A549 (cell line): ENCODE results near the gene TMTC2.

ENCODE experiments used
- CHD4 ChIP-seq: fragments of 200-600 bp; sonication (generic); IDR thresholded peaks from 2 replicates; pipeline ENCODE4 v1.6.1; 2016; ENCODE audit warnings: antibody characterized with exemption, mild to moderate bottlenecking, borderline replicate concordance
- EP300 ChIP-seq, 2 experiments: fragments of >200 bp; sonication (Bioruptor Twin); formaldehyde crosslinking; IDR thresholded peaks; 2 replicates in 1 of 2; 3 replicates in 1 of 2; pipeline ENCODE4 v1.6.1; 2016 to 2017
- FOSL2 ChIP-seq, 2 experiments: fragments of 450-650 bp in 1 of 2; fragments of >200 bp in 1 of 2; sonication (Bioruptor Twin) in 1 of 2; formaldehyde crosslinking; IDR thresholded peaks; 2 replicates each; pipeline versions ENCODE4 v1.5.0 to v1.6.1; 2016 to 2020; ENCODE audit warnings: mild to moderate bottlenecking in 1 of 2, moderate library complexity in 1 of 2
- KDM5A ChIP-seq: fragments of 200-600 bp; sonication (generic); IDR thresholded peaks from 2 replicates; pipeline ENCODE4 v1.6.1; 2016; ENCODE audit warnings: antibody characterized with exemption, mild to moderate bottlenecking
- POLR2A ChIP-seq: IDR thresholded peaks from 2 replicates; pipeline ENCODE4 v1.6.1; 2012; ENCODE audit warnings: mild to moderate bottlenecking, low read length
- RAD21 ChIP-seq, 2 experiments: fragments of >200 bp in 1 of 2; sonication (Bioruptor Twin) in 1 of 2; formaldehyde crosslinking in 1 of 2; IDR thresholded peaks in 1 of 2; conservative IDR thresholded peaks in 1 of 2; 2 replicates in 1 of 2; 3 replicates in 1 of 2; pipeline ENCODE4 v1.6.1; 2012 to 2018; ENCODE audit warnings: inconsistent platforms in 1 of 2
- RNF2 ChIP-seq: fragments of 200-600 bp; sonication (generic); IDR thresholded peaks from 2 replicates; pipeline ENCODE4 v1.6.1; 2016; ENCODE audit warnings: low read depth, mild to moderate bottlenecking, antibody characterized with exemption, moderate library complexity, borderline replicate concordance
- SMC3 ChIP-seq: fragments of >200 bp; sonication (Bioruptor Twin); formaldehyde crosslinking; IDR thresholded peaks from 3 replicates; pipeline ENCODE4 v1.6.1; 2018; ENCODE audit warnings: inconsistent platforms
- TF ChIP-seq, protein P1 (sequence below): fragments of >200 bp; sonication (Bioruptor Twin); formaldehyde crosslinking; IDR thresholded peaks from 3 replicates; pipeline ENCODE4 v1.5.1; 2016
- TF ChIP-seq, protein P2 (sequence below): fragments of 450-650 bp; IDR thresholded peaks from 2 replicates; pipeline ENCODE4 v1.6.1; 2014; ENCODE audit warnings: antibody characterized with exemption
- TF ChIP-seq, protein P3 (sequence below): fragments of 200-600 bp; sonication (generic); IDR thresholded peaks from 2 replicates; pipeline ENCODE4 v1.6.1; 2016; ENCODE audit warnings: antibody characterized with exemption, mild to moderate bottlenecking, moderate library complexity

DNA sequence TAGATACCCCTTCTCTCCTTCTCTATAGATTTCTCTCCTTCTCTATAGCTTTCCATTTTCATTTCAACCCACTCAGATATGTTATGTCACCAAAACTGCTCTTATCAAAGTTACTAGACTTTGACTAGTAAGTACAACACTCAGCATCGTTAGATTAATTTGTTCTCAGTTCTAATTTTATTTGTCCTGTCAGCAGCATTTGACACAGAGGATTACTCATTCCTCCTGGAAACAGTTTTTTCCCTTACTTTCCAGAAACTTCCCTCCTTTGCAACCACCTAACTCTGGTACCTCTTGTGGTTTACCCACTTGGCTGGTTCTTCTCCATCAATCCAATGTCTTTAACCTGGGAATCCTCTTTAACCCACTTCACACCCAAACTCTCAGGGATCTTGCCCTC, 423.7 kb downstream of the TMTC2 start:
- TF ChIP-seq, protein P1, sequence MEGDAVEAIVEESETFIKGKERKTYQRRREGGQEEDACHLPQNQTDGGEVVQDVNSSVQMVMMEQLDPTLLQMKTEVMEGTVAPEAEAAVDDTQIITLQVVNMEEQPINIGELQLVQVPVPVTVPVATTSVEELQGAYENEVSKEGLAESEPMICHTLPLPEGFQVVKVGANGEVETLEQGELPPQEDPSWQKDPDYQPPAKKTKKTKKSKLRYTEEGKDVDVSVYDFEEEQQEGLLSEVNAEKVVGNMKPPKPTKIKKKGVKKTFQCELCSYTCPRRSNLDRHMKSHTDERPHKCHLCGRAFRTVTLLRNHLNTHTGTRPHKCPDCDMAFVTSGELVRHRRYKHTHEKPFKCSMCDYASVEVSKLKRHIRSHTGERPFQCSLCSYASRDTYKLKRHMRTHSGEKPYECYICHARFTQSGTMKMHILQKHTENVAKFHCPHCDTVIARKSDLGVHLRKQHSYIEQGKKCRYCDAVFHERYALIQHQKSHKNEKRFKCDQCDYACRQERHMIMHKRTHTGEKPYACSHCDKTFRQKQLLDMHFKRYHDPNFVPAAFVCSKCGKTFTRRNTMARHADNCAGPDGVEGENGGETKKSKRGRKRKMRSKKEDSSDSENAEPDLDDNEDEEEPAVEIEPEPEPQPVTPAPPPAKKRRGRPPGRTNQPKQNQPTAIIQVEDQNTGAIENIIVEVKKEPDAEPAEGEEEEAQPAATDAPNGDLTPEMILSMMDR = no peak
- TF ChIP-seq FOSL2 (IDR thresholded peaks at IDR 0.05) (no peak), FOSL2 (CRISPR knock-in tag; IDR thresholded peaks at IDR 0.05) (no peak), POLR2A (no peak), RNF2 (no peak), EP300 (IDR thresholded peaks at IDR 0.05) (no peak), SMC3 (no peak), KDM5A (no peak), CHD4 (no peak), RAD21 (conservative IDR thresholded peaks at IDR 0.05 in 1 of 2, IDR thresholded peaks at IDR 0.05 in 1 of 2) (no peak)
- TF ChIP-seq, protein P2, sequence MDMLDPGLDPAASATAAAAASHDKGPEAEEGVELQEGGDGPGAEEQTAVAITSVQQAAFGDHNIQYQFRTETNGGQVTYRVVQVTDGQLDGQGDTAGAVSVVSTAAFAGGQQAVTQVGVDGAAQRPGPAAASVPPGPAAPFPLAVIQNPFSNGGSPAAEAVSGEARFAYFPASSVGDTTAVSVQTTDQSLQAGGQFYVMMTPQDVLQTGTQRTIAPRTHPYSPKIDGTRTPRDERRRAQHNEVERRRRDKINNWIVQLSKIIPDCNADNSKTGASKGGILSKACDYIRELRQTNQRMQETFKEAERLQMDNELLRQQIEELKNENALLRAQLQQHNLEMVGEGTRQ = no peak
- TF ChIP-seq, protein P3, sequence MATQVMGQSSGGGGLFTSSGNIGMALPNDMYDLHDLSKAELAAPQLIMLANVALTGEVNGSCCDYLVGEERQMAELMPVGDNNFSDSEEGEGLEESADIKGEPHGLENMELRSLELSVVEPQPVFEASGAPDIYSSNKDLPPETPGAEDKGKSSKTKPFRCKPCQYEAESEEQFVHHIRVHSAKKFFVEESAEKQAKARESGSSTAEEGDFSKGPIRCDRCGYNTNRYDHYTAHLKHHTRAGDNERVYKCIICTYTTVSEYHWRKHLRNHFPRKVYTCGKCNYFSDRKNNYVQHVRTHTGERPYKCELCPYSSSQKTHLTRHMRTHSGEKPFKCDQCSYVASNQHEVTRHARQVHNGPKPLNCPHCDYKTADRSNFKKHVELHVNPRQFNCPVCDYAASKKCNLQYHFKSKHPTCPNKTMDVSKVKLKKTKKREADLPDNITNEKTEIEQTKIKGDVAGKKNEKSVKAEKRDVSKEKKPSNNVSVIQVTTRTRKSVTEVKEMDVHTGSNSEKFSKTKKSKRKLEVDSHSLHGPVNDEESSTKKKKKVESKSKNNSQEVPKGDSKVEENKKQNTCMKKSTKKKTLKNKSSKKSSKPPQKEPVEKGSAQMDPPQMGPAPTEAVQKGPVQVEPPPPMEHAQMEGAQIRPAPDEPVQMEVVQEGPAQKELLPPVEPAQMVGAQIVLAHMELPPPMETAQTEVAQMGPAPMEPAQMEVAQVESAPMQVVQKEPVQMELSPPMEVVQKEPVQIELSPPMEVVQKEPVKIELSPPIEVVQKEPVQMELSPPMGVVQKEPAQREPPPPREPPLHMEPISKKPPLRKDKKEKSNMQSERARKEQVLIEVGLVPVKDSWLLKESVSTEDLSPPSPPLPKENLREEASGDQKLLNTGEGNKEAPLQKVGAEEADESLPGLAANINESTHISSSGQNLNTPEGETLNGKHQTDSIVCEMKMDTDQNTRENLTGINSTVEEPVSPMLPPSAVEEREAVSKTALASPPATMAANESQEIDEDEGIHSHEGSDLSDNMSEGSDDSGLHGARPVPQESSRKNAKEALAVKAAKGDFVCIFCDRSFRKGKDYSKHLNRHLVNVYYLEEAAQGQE = no peak
